Type B pancreatic cell (in vitro differentiated cells): Measurements from ENCODE around the gene GON4L. TPM values are rescaled to one million over a fixed set of nuclear protein-coding genes. Genes with fewer than 3 reads are reported as not detected.
"Not testable (repeated sequence)": the region's sequence is repeated elsewhere in the genome, so short reads cannot be mapped to it uniquely, and the experiment has no call there.

Experiments
- DNase-seq: peaks from one replicate; pipeline ENCODE4 v3.0.0; 2021; ENCODE audit warnings: mixed read lengths; ENCODE audit not compliant: unreplicated experiment; ENCODE audit errors: extremely low spot score
- H3K27ac Mint-ChIP-seq: 2 replicates; pipeline ENCODE4 v1.8.0; 2021; ENCODE audit warnings: mild to moderate bottlenecking, mixed read lengths
- H3K27me3 Mint-ChIP-seq: 2 replicates; pipeline ENCODE4 v1.8.0; 2021; ENCODE audit warnings: mixed read lengths
- H3K36me3 Mint-ChIP-seq: 2 replicates; pipeline ENCODE4 v1.8.0; 2021; ENCODE audit warnings: mixed read lengths
- H3K4me1 Mint-ChIP-seq: one replicate; pipeline ENCODE4 v1.8.0; 2021; ENCODE audit warnings: mixed read lengths; ENCODE audit not compliant: unreplicated experiment
- H3K4me3 Mint-ChIP-seq: 2 replicates; pipeline ENCODE4 v1.8.0; 2021; ENCODE audit warnings: mild to moderate bottlenecking, mixed read lengths
- H3K9me3 Mint-ChIP-seq: 2 replicates; pipeline ENCODE4 v1.8.0; 2021; ENCODE audit warnings: mixed read lengths
- total RNA-seq: library from RNA; stranded (reverse); gene quantifications from 2 replicates; pipeline ENCODE4 v1.2.1, GENCODE V29; 2021; ENCODE audit warnings: low replicate concordance
- TF ChIP-seq, protein P1 (sequence below): fragments of 200-600 bp; sonication (generic); conservative IDR thresholded peaks from 2 replicates; pipeline ENCODE4 v1.5.0; 2021; ENCODE audit warnings: antibody characterized with exemption, mild to moderate bottlenecking

GON4L gene
- total RNA-seq, 1 donor from 2014 or later, result 59.3 TPM

DNA sequence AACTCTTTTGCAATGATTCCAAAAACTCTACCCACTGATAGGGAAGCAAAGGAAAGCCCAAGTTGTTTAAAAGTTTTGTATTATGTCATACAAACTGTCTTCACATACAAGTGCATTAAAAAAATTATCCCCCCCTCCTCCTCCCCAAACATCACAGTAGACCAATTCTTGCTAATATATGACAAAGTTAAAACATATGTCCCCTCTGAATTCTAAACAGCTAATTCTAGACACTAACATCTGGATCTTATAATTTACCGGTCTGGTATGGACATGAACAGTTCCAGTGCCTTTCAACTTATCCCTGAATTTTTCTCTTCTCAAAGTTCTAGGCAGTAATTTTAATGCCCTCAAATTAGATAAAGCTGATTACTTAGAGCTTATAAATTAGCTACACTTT lies 40.7 kb upstream of the GON4L start:
- DNase-seq, result no peak
- TF ChIP-seq, protein P1, sequence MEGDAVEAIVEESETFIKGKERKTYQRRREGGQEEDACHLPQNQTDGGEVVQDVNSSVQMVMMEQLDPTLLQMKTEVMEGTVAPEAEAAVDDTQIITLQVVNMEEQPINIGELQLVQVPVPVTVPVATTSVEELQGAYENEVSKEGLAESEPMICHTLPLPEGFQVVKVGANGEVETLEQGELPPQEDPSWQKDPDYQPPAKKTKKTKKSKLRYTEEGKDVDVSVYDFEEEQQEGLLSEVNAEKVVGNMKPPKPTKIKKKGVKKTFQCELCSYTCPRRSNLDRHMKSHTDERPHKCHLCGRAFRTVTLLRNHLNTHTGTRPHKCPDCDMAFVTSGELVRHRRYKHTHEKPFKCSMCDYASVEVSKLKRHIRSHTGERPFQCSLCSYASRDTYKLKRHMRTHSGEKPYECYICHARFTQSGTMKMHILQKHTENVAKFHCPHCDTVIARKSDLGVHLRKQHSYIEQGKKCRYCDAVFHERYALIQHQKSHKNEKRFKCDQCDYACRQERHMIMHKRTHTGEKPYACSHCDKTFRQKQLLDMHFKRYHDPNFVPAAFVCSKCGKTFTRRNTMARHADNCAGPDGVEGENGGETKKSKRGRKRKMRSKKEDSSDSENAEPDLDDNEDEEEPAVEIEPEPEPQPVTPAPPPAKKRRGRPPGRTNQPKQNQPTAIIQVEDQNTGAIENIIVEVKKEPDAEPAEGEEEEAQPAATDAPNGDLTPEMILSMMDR, result no peak
- Mint-ChIP-seq H3K27ac (peak overlapping the region; percentile 8), H3K9me3 (no peaks in the 10 kb centered on the region), H3K27me3 (no peaks in the 10 kb centered on the region), H3K4me1 (peaks cover 4% of the 10 kb centered on the region), H3K4me3 (no peak overlapping the region), H3K36me3 (peaks cover 10% of the 10 kb centered on the region)

DNA sequence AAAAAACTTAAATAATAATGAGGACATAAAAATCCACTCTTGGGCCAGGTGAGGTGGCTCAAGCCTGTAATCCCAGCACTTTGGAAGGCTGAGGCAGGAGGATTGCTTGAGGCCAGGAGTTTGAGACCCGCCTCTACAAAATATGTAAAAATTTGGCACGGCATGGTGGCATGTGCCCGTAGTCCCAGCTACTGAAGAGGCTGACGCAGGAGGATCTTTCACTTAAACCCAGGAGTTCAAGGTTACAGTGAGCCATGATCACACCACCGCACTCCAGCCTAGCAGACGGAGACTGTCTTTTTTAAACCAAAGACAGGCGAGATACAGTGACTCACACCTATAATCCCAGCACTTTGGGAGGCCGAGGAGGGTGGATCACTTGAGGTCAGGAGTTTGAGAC lies 39.5 kb upstream of the GON4L start:
- H3K27ac Mint-ChIP-seq, H3K4me3 Mint-ChIP-seq, DNase-seq, H3K27me3 Mint-ChIP-seq, H3K9me3 Mint-ChIP-seq, H3K4me1 Mint-ChIP-seq: not testable (repeated sequence)
- peaks cover 10% of the 10 kb centered on the region for H3K36me3 Mint-ChIP-seq

DNA sequence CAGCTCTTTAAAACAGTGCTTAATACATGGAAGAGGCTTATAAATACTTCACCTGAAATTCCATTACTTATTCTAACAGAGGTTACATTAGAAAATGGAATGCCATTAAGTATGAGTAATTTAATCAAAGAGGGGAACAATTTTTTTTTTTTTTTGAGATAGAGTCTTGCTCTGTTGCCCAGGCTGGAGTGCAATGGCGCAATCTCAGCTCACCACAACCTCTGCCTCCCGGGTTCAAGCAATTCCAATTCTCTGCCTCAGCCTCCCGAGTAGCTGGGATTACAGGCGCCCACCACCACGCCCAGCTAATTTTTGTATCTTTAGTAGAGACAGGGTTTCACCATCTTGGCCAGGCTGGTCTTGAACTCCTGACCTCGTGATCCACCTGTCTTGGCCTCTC lies 38.6 kb upstream of the GON4L start:
- not testable (repeated sequence) for H3K4me1 Mint-ChIP-seq, H3K27ac Mint-ChIP-seq, H3K27me3 Mint-ChIP-seq

DNA sequence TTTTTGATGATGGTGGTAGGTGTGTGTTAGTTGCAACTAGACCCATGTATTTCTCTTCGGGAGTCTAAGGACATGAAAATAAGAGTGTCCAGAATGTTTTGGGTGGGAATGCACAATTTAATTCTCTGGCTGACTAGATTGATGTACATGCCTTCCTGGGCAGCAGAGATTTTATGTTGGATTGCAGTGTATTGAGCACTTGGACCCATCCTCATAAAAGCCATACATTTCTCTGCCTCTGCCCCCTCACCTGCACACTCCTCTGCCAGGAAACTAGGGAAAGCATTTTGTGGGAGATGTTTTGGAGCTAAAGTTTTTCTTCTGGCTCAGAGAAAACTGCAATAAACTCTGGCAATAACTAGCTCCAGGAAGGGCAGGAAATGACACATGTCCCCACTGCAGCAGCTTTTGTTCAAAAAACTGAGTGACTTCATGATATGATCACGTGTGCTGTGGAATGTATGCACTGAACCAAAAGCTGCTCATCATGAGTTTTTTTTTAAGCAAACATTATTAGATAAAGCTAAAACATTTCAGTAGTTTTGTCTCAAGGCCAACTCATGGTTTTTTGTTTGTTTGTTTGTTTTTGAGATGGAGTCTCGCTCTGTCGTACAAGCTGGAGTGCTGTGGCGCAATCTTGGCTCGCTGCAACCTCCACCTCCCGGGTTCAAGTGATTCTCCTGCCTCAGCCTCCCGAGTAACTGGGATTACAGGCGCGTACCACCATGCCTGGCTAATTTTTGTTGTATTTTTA lies 36.6 kb upstream of the GON4L start:
- Mint-ChIP-seq H3K9me3 (no peaks in the 10 kb centered on the region), H3K27ac (peak overlapping the region; percentile 73), H3K4me1 (peaks cover 4% of the 10 kb centered on the region), H3K27me3 (no peaks in the 10 kb centered on the region), H3K36me3 (peaks cover 7% of the 10 kb centered on the region), H3K4me3 (no peak overlapping the region)
- no peak for DNase-seq
- TF ChIP-seq, protein P1, result no peak

More for the DNA sequence above, 38.6 kb upstream of the GON4L start:
- not testable (repeated sequence) for DNase-seq, H3K4me3 Mint-ChIP-seq, H3K9me3 Mint-ChIP-seq
- H3K36me3 Mint-ChIP-seq, result peaks cover 10% of the 10 kb centered on the region

DNA sequence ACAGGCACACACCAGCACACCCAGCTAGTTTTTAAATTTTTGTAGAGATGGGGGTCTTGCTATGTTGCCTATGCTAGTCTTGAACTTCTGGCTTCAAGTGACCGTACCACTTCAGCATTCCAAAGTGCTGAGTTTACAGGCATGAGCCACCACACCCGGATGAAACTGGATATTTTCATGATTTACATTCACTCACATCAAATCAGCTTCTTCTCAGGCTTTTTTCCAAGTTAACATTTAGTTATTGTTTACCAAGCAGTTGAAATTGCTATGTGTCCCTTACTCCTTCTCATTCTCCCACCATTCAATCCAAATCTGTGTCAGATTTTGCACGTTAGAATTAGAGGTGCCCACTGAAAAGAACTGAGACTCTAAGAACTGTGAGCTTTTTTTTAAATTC lies 35.8 kb upstream of the GON4L start:
- peaks cover 4% of the 10 kb centered on the region for H3K4me1 Mint-ChIP-seq
- H3K9me3 Mint-ChIP-seq, result no peaks in the 10 kb centered on the region
- peaks cover 5% of the 10 kb centered on the region for H3K36me3 Mint-ChIP-seq
- no peak for DNase-seq
- no peaks in the 10 kb centered on the region for H3K27me3 Mint-ChIP-seq
- peak overlapping the region; percentile 73 for H3K27ac Mint-ChIP-seq
- TF ChIP-seq, protein P1, result no peak
- no peak overlapping the region for H3K4me3 Mint-ChIP-seq

DNA sequence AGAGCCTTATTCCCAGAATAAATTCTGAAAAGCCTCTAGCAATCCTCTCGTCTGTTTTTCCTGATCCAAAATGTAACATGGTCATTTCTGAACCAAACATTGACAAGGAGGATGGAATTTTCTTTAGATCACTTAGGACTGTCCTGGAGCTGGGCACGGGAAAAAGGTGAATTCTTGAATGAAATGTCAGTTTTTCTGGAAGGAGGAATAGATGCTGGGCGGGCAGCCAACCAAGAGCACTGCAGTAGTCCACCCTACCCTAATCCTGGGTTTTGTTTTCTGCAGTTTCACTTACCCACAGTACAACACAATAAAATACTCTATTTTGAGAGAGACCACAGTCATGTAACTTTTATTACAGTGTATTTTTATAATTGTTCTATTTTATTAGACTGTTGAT lies 33.2 kb upstream of the GON4L start:
- no peaks in the 10 kb centered on the region for H3K9me3 Mint-ChIP-seq
- no peaks in the 10 kb centered on the region for H3K36me3 Mint-ChIP-seq
- DNase-seq, result no peak
- peaks cover 4% of the 10 kb centered on the region for H3K4me1 Mint-ChIP-seq
- no peak overlapping the region for H3K4me3 Mint-ChIP-seq
- TF ChIP-seq, protein P1, result no peak
- H3K27ac Mint-ChIP-seq, result no peak overlapping the region
- no peaks in the 10 kb centered on the region for H3K27me3 Mint-ChIP-seq
